Measurements from ENCODE around the gene CACHD1. TPM values are rescaled to one million over a fixed set of nuclear protein-coding genes. Genes with fewer than 3 reads are reported as not detected.

Gene CACHD1
- total and polyA plus RNA-seq, 9 of the 15 experiments (the other 6 are each of a cell fraction or from before 2014, with no cell fraction given), result 0.07 TPM; not detected in 8

DNA sequence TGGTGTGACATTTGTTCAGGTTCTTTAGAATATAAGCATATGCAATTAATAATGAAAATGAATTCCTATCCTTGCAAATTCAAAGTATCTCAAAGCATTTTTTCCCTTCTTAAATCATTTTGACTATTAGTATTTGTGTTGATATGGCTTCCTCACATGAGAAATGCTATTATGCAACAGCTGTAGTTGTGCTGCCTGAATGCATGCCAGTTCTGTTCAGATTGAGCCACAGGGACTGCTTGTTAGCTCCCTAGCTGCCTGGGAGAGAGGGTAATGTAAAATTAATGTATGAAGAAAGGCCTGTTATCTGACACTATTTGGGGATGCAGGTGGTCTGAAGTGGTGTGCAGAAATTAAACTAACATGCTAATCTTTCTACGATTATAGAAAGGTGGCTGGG is 45.5 kb downstream of the CACHD1 start:
- Histone ChIP-seq H3K4me2 (ENCODE audit: insufficient read depth, low read length) (no peak overlapping the region), H3K36me3 (ENCODE audit: control insufficient read depth, insufficient read depth, low read length) (no peaks in the 10 kb centered on the region), H3K27me3 (ENCODE audit: control insufficient read depth in 2 of 2, insufficient read depth in 2 of 2, low read length in 2 of 2) (no peaks in the 10 kb centered on the region; a peak in 1 of 5 replicates), H3K27ac (ENCODE audit: extremely low read depth, low read depth, low read length) (no peak overlapping the region), H4K20me1 (replicated peaks; ENCODE audit: control insufficient read depth, insufficient read depth, low read length) (no peaks in the 10 kb centered on the region), H3K4me1 (replicated peaks in 1 of 2; ENCODE audit: control insufficient read depth in 2 of 2, insufficient read depth in 2 of 2, low read length in 2 of 2) (no peaks in the 10 kb centered on the region), H3K9ac (ENCODE audit: insufficient read depth in 1 of 2, low read depth in 2 of 2, low read length in 2 of 2) (no peak overlapping the region), H3K79me2 (ENCODE audit: control insufficient read depth, insufficient read depth, low read length) (no peaks in the 10 kb centered on the region), H2AFZ (ENCODE audit: low read depth, low read length) (no peak overlapping the region), H3K9me3 (replicated peaks; ENCODE audit: control insufficient read depth, insufficient read depth, low read depth, low read length) (no peaks in the 10 kb centered on the region), H3K9me1 (ENCODE audit: control insufficient read depth, insufficient read depth, low read length) (no peaks in the 10 kb centered on the region), H3K4me3 (no peak overlapping the region)
- intact Hi-C loops (cut with micrococcal nuclease) (no loop called here), in situ Hi-C loops (cut with MboI) (no loop called here)
- ChIA-PET CTCF (ENCODE audit: low intra/inter-chr PET ratio) (no interaction called here), POLR2A (interaction anchor here (0.6 kb wide), 1 partner anchor 299 kb away, joined by 3 read pairs; no protein-coding TSS in a partner anchor)
- DNase-seq (ENCODE audit: extremely low read depth in 1 of 4, low spot score in 3 of 4) (no peak), ATAC-seq (no peak), FAIRE-seq (no peak)
- BruUV-seq (replicated peaks), result no TSS peak
- 0% methylated on average over 1 of the region's 1 CpG for WGBS (ENCODE audit: insufficient coverage, low coverage, missing lambda C conversion rate)
- TF ChIP-seq MYBL2 (IDR thresholded peaks at IDR 0.05; ENCODE audit: low read depth), result no peak
- no peak for TF ChIP-seq MYBL2 (CRISPR knock-in tag; IDR thresholded peaks at IDR 0.05; ENCODE audit: borderline replicate concordance)
- no peak for TF ChIP-seq NCOR1 (IDR thresholded peaks at IDR 0.05)
- no peak for TF ChIP-seq CBX8 (IDR thresholded peaks at IDR 0.05; ENCODE audit: borderline replicate concordance, extremely low read depth, low read depth, low read length, poor library complexity, severe bottlenecking)
- TF ChIP-seq ETS2 (tag; IDR thresholded peaks at IDR 0.05; ENCODE audit: borderline replicate concordance, poor library complexity, severe bottlenecking), result no peak
- no peak for TF ChIP-seq ZNF778 (CRISPR knock-in tag; IDR thresholded peaks at IDR 0.05)
- TF ChIP-seq THRAP3 (IDR thresholded peaks at IDR 0.05; ENCODE audit: borderline replicate concordance), result no peak
- TF ChIP-seq, protein P1, sequence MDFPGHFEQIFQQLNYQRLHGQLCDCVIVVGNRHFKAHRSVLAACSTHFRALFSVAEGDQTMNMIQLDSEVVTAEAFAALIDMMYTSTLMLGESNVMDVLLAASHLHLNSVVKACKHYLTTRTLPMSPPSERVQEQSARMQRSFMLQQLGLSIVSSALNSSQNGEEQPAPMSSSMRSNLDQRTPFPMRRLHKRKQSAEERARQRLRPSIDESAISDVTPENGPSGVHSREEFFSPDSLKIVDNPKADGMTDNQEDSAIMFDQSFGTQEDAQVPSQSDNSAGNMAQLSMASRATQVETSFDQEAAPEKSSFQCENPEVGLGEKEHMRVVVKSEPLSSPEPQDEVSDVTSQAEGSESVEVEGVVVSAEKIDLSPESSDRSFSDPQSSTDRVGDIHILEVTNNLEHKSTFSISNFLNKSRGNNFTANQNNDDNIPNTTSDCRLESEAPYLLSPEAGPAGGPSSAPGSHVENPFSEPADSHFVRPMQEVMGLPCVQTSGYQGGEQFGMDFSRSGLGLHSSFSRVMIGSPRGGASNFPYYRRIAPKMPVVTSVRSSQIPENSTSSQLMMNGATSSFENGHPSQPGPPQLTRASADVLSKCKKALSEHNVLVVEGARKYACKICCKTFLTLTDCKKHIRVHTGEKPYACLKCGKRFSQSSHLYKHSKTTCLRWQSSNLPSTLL (IDR thresholded peaks at IDR 0.05), result no peak
- no peak for TF ChIP-seq GTF2F1 (IDR thresholded peaks at IDR 0.05; ENCODE audit: low read depth, low read length)
- TF ChIP-seq, protein P2, sequence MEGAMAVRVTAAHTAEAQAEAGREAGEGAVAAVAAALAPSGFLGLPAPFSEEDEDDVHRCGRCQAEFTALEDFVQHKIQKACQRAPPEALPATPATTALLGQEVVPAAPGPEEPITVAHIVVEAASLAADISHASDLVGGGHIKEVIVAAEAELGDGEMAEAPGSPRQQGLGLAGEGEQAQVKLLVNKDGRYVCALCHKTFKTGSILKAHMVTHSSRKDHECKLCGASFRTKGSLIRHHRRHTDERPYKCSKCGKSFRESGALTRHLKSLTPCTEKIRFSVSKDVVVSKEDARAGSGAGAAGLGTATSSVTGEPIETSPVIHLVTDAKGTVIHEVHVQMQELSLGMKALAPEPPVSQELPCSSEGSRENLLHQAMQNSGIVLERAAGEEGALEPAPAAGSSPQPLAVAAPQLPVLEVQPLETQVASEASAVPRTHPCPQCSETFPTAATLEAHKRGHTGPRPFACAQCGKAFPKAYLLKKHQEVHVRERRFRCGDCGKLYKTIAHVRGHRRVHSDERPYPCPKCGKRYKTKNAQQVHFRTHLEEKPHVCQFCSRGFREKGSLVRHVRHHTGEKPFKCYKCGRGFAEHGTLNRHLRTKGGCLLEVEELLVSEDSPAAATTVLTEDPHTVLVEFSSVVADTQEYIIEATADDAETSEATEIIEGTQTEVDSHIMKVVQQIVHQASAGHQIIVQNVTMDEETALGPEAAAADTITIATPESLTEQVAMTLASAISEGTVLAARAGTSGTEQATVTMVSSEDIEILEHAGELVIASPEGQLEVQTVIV (CRISPR knock-in tag; IDR thresholded peaks at IDR 0.05; ENCODE audit: borderline replicate concordance), result no peak
- TF ChIP-seq RBBP5 (IDR thresholded peaks at IDR 0.05; ENCODE audit: borderline replicate concordance, insufficient read depth, low read length, poor library complexity, severe bottlenecking), result no peak
- TF ChIP-seq, protein P3, sequence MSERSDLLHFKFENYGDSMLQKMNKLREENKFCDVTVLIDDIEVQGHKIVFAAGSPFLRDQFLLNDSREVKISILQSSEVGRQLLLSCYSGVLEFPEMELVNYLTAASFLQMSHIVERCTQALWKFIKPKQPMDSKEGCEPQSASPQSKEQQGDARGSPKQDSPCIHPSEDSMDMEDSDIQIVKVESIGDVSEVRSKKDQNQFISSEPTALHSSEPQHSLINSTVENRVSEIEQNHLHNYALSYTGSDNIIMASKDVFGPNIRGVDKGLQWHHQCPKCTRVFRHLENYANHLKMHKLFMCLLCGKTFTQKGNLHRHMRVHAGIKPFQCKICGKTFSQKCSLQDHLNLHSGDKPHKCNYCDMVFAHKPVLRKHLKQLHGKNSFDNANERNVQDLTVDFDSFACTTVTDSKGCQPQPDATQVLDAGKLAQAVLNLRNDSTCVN (CRISPR knock-in tag; IDR thresholded peaks at IDR 0.05), result no peak
- TF ChIP-seq DNMT1 (IDR thresholded peaks at IDR 0.05), result no peak
- no peak for TF ChIP-seq HDAC3 (IDR thresholded peaks at IDR 0.05; ENCODE audit: borderline replicate concordance, partially characterized antibody)
- TF ChIP-seq RFX7 (CRISPR knock-in tag; IDR thresholded peaks at IDR 0.05), result no peak
- TF ChIP-seq ZNF707 (CRISPR knock-in tag; conservative IDR thresholded peaks at IDR 0.05), result no peak
- TF ChIP-seq SAFB2 (IDR thresholded peaks at IDR 0.05; ENCODE audit: borderline replicate concordance, low read depth, low read length, severe bottlenecking), result no peak
- TF ChIP-seq FOSL1 (tag; conservative IDR thresholded peaks at IDR 0.05), result no peak

All from K562 (cell line).